Liver (tissue), 9 donors: ENCODE results near the gene SERPINE1. TPM values are rescaled to one million over a fixed set of nuclear protein-coding genes. Genes with fewer than 3 reads are reported as not detected.
A peak's percentile ranks its signal among the peaks of the same experiment; 100 is the strongest.
"Not testable (repeated sequence)": the region's sequence is repeated elsewhere in the genome, so short reads cannot be mapped to it uniquely, and the experiment has no call there.

ENCODE experiments used
- DNase-seq: peaks from one replicate; pipeline ENCODE4 v3.0.0-alpha.2; 2017; ENCODE audit warnings: low spot score
- H3K27ac ChIP-seq, 2 donors: one replicate each; pipeline ENCODE4 v1.7.0; 2013; ENCODE audit warnings: inconsistent platforms in 2 of 2, low read length in 2 of 2, control low read depth in 1 of 2, low read depth in 1 of 2, mild to moderate bottlenecking in 1 of 2
- H3K27me3 ChIP-seq, 4 donors: one replicate each; pipeline versions ENCODE4 v1.6.1 to v1.7.0; 2013; ENCODE audit warnings: low read length in 3 of 4, inconsistent platforms in 1 of 4, mild to moderate bottlenecking in 1 of 4, moderate library complexity in 1 of 4; ENCODE audit not compliant: control insufficient read depth in 4 of 4, insufficient read depth in 4 of 4
- H3K36me3 ChIP-seq, 4 donors: one replicate each; pipeline versions ENCODE4 v1.6.1 to v1.7.0; 2013; ENCODE audit warnings: low read length in 3 of 4, mild to moderate bottlenecking in 3 of 4, low read depth in 1 of 4, moderate library complexity in 1 of 4; ENCODE audit not compliant: control insufficient read depth in 4 of 4, insufficient read depth in 3 of 4
- H3K4me1 ChIP-seq, 4 donors: one replicate each; pipeline versions ENCODE4 v1.6.1 to v1.7.0; 2013; ENCODE audit warnings: low read length in 3 of 4, mild to moderate bottlenecking in 3 of 4, moderate library complexity in 1 of 4; ENCODE audit not compliant: control insufficient read depth in 4 of 4, insufficient read depth in 4 of 4
- H3K4me3 ChIP-seq, 3 donors: one replicate each; pipeline versions ENCODE4 v1.6.1 to v1.7.0; 2013; ENCODE audit warnings: low read length in 3 of 3, control low read depth in 1 of 3, low read depth in 1 of 3, mild to moderate bottlenecking in 1 of 3
- H3K9ac ChIP-seq, 2 donors: one replicate each; pipeline ENCODE4 v1.7.0; 2013; ENCODE audit warnings: low read length in 2 of 2, mild to moderate bottlenecking in 2 of 2, moderate library complexity in 2 of 2, control low read depth in 1 of 2, low read depth in 1 of 2
- H3K9me3 ChIP-seq, 4 donors: one replicate each; pipeline versions ENCODE4 v1.6.1 to v1.7.0; 2013; ENCODE audit warnings: low read length in 3 of 4; ENCODE audit not compliant: control insufficient read depth in 4 of 4
- ATF3 ChIP-seq: IDR thresholded peaks from 2 replicates; pipeline ENCODE4 v1.6.1; 2016; ENCODE audit warnings: antibody characterized with exemption
- CTCF ChIP-seq: fragments of 150-350 bp; IDR thresholded peaks from 2 replicates; pipeline ENCODE4 v1.5.1; 2017; ENCODE audit warnings: improper control_type of control experiment, low read depth, low read length; ENCODE audit not compliant: missing input control
- EGR1 ChIP-seq, 2 donors: IDR thresholded peaks; 2 replicates each; pipeline ENCODE4 v1.6.1; 2016 to 2018; ENCODE audit warnings: antibody characterized with exemption in 2 of 2, low read depth in 2 of 2
- FOXA1 ChIP-seq: IDR thresholded peaks from 2 replicates; pipeline ENCODE4 v1.6.1; 2016; ENCODE audit warnings: antibody characterized with exemption
- FOXA2 ChIP-seq: IDR thresholded peaks from 2 replicates; pipeline ENCODE4 v1.6.1; 2016; ENCODE audit warnings: antibody characterized with exemption
- GABPA ChIP-seq, 2 donors: IDR thresholded peaks in 1 of 2; conservative IDR thresholded peaks in 1 of 2; 2 replicates each; pipeline ENCODE4 v1.6.1; 2016; ENCODE audit warnings: antibody characterized with exemption in 2 of 2, mild to moderate bottlenecking in 1 of 2, moderate library complexity in 1 of 2
- HNF4A ChIP-seq, 2 donors: conservative IDR thresholded peaks; 2 replicates each; pipeline ENCODE4 v1.6.1; 2016; ENCODE audit warnings: antibody characterized with exemption in 2 of 2, mild to moderate bottlenecking in 2 of 2
- HNF4G ChIP-seq: IDR thresholded peaks from 2 replicates; pipeline ENCODE4 v1.6.1; 2016; ENCODE audit warnings: antibody characterized with exemption
- JUND ChIP-seq, 2 donors: IDR thresholded peaks; 2 replicates each; pipeline ENCODE4 v1.6.1; 2016; ENCODE audit warnings: antibody characterized with exemption in 2 of 2
- MAX ChIP-seq: IDR thresholded peaks from 2 replicates; pipeline ENCODE4 v1.6.1; 2016; ENCODE audit warnings: antibody characterized with exemption
- NR2F2 ChIP-seq: IDR thresholded peaks from 2 replicates; pipeline ENCODE4 v1.6.1; 2016; ENCODE audit warnings: antibody characterized with exemption
- RXRA ChIP-seq, 2 donors: IDR thresholded peaks; 2 replicates each; pipeline ENCODE4 v1.6.1; 2017 to 2018; ENCODE audit warnings: antibody characterized with exemption in 2 of 2, mild to moderate bottlenecking in 1 of 2
- SP1 ChIP-seq: IDR thresholded peaks from 2 replicates; pipeline ENCODE4 v1.6.1; 2018; ENCODE audit warnings: antibody characterized with exemption, mild to moderate bottlenecking
- TAF1 ChIP-seq: conservative IDR thresholded peaks from 2 replicates; pipeline ENCODE4 v1.6.1; 2016; ENCODE audit warnings: antibody characterized with exemption, mild to moderate bottlenecking
- YY1 ChIP-seq: IDR thresholded peaks from 2 replicates; pipeline ENCODE4 v1.6.1; 2016; ENCODE audit warnings: antibody characterized with exemption, mild to moderate bottlenecking
- ZBTB33 ChIP-seq: IDR thresholded peaks from 2 replicates; pipeline ENCODE4 v1.6.1; 2016; ENCODE audit warnings: antibody characterized with exemption
- WGBS: extraction: QIAGEN DNeasy Blood & Tissue Kit; methylation state at CpG from one replicate; pipeline ENCODE4 v1.1.7; 2013; 5-methylcytosine and 5-hydroxymethylcytosine counted together
- polyA plus RNA-seq, 2 donors: library from polyadenylated mRNA; stranded (reverse) in 1 of 2; unstranded in 1 of 2; fragments of 200-250 nt in 1 of 2; fragments of >200 nt in 1 of 2; fragmentation: Nextera tagmentation in 1 of 2; extraction: Ambion mirVana in 1 of 2; gene quantifications; one replicate each; pipeline versions ENCODE4 v1.2.1 to v1.2.3, GENCODE V29; 2013 to 2015
- total RNA-seq, 2 donors: library from RNA; depleted of rRNA; stranded (reverse); fragments of >200 nt; gene quantifications; one replicate each; pipeline ENCODE4 v1.2.3, GENCODE V29; 2014
- donor health status: healthy.
- donor health status: healthy.
- donor health status: healthy.
- donor health status: healthy.
- donor health status: healthy.

The SERPINE1 gene
- total and polyA plus RNA-seq, 4 donors, result 0.93 to 18.6 (median 8.0) TPM

GRCh38 chr7:101119876-101120275 is 7.0 kb upstream of the SERPINE1 start:
- Histone ChIP-seq H3K9ac (no peak overlapping the region), H3K4me1 (peaks cover 5 to 23% (median 20%) of the 10 kb centered on the region in 4 donors), H3K4me3 (no peak overlapping the region), H3K27ac (no peak overlapping the region), H3K36me3 (no peaks in the 10 kb centered on the region), H3K9me3 (no peaks in the 10 kb centered on the region), H3K27me3 (no peaks in the 10 kb centered on the region)
- 72% methylated on average over 10 of the region's 10 CpGs for WGBS
- no peak for TF ChIP-seq EGR1 (IDR thresholded peaks at IDR 0.05; ENCODE audit: low read depth in 2 of 2)
- TF ChIP-seq TAF1, result no peak
- TF ChIP-seq HNF4G, result no peak
- no peak for TF ChIP-seq MAX
- no peak for TF ChIP-seq GABPA (IDR thresholded peaks at IDR 0.05 in 1 of 2, conservative IDR thresholded peaks at IDR 0.05 in 1 of 2)
- TF ChIP-seq ATF3, result no peak
- no peak for TF ChIP-seq HNF4A (conservative IDR thresholded peaks at IDR 0.05)
- no peak for TF ChIP-seq JUND (IDR thresholded peaks at IDR 0.05)
- no peak for TF ChIP-seq NR2F2
- no peak for TF ChIP-seq FOXA1
- TF ChIP-seq YY1, result no peak
- no peak for TF ChIP-seq FOXA2
- TF ChIP-seq SP1, result no peak
- DNase-seq, result no peak

- TF ChIP-seq HNF4G, result no peak
- TF ChIP-seq FOXA2, result no peak
- no peak for TF ChIP-seq SP1
- TF ChIP-seq GABPA (IDR thresholded peaks at IDR 0.05 in 1 of 2, conservative IDR thresholded peaks at IDR 0.05 in 1 of 2), result no peak
- TF ChIP-seq JUND (IDR thresholded peaks at IDR 0.05), result no peak
- no peak for TF ChIP-seq CTCF
- no peak for TF ChIP-seq NR2F2
- no peak for TF ChIP-seq RXRA (IDR thresholded peaks at IDR 0.05)
- no peak for TF ChIP-seq ATF3
- no peak for TF ChIP-seq FOXA1
- no peak for TF ChIP-seq TAF1
- no peak for TF ChIP-seq ZBTB33
- TF ChIP-seq EGR1 (IDR thresholded peaks at IDR 0.05; ENCODE audit: low read depth in 2 of 2), result no peak
- no peak for TF ChIP-seq YY1
- Histone ChIP-seq H3K27ac (no peak overlapping the region), H3K9ac (no peak overlapping the region), H3K27me3 (no peaks in the 10 kb centered on the region), H3K9me3 (no peaks in the 10 kb centered on the region), H3K36me3 (no peaks in the 10 kb centered on the region), H3K4me1 (peaks cover 9 to 27% (median 23%) of the 10 kb centered on the region in 4 donors), H3K4me3 (no peak overlapping the region)
- DNase-seq, result no peak
- 91% methylated on average over 4 of the region's 4 CpGs for WGBS
Measured at GRCh38 chr7:101120315-101120714, 6.6 kb upstream of the SERPINE1 start.

GRCh38 chr7:101121631-101121990 is 5.3 kb upstream of the SERPINE1 start:
- H3K4me1 ChIP-seq, result peaks cover 14 to 39% (median 29%) of the 10 kb centered on the region in 4 donors
- 69% methylated on average over 9 of the region's 9 CpGs for WGBS
- H3K36me3 ChIP-seq, H3K9me3 ChIP-seq, H3K4me3 ChIP-seq, DNase-seq, H3K27me3 ChIP-seq: not testable (repeated sequence)
- peak overlapping the region; percentile 83 to 96 for H3K27ac ChIP-seq
- peak overlapping the region in 1 of 2 donors; percentile 54 for H3K9ac ChIP-seq
